NK-92 treated with Interleukin-12 subunit alpha and Interleukin-12 subunit beta, amount 100 ng/mL, for 24 hours (cell line): ENCODE results near the gene PRKACA.
"Not testable (repeated sequence)": the region's sequence is repeated elsewhere in the genome, so short reads cannot be mapped to it uniquely, and the experiment has no call there.

Source experiments
- DNase-seq: peaks from one replicate; lab custom pipeline; 2025; lab: John Stamatoyannopoulos, UW

The PRKACA gene

DNA sequence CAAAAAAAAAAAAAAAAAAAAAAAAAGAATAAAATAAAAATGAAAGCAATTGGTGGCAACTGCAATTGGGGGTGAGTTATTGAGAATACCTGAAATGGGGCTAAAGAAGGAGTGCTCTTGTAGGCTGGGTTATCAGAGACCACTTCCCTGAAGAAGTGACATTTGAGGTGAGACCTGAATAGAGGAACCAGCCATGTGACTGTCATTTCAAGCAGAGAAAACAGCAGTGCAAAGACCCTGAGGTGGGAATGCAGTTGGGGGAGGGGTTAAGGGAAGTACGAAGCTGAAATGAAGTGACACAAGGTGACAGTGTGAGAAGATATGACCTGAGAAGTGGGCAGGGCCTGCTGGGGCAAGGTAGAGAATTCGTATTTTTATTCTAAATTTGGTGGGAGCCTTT is 51.4 kb downstream of the PRKACA start:
- no peak for DNase-seq

DNA sequence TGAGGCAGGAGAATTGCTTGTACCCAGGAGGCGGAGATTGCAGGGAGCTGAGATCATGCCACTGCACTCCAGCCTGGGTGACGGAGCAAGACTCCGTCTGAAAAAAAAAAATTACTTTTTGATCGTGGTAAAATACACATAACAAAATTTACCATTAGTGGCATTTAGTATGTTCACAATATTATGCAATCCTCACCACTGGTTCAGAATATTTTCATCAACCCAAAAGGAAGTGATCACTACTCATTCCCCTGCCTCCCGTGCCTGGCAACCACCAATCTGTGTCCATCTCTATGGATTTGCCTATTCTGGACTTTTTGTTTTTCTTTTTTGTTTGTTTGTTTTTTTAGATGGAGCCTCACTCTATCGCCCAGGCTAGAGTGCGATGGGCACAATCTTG is 54.5 kb downstream of the PRKACA start:
- DNase-seq, result no peak

DNA sequence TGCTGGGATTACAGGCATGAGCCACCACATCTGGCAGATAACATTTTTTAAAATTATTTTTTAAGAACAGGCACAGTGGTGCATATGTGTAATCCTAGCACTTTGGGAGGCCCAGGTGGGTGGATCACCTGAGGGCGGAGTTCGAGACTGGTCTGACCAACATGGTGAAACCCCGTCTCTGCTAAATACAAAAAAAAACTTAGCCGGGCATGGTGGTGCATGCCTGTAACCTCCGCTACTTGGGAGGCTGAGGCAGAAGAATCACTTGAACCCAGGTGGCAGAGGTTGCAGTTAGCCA is 55.1 kb downstream of the PRKACA start:
- no peak for DNase-seq

DNA sequence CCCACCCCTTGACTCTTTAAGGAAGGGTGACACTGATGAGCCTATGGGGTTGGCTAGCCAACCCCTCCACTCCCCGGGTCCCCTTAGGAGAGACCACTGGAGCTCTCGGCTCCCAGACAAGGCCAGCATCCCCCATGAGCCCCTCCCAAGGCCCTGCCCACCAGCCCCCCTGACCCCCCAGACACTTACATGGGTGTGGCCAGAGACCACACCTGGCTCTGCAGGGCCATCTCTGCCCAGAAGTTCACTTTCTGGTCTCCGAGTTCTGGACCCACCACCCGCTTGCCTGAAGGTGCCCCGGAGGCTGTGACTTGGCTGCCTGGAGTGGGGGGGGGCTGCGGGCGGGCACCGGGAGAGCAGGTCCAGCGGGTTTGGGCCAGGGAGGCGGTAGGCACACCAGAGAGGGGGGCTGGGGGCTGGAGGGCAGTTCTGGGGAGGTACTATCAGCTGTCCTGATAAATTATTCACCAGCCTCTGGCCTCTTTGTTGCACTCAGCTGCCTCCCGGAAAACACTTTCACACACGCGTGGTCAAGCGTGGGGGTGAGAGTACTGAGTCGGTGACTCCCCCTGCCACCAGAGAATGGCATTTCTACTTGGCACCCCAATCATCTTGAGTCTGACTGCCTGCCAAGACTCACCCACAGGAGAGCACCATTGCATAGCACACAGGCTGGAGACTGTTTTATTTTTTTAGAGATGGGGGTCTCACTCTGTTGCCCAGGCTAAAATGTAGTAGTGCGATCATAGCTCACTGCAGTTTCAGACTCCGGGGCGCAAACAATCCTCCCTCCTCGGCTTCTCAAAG is 55.6 kb downstream of the PRKACA start, which contains the start of gene PALM3:
Gene PALM3, minus strand, starts transcription at position 326 of the 807 bp plus-strand sequence. Its CDS starts 96 bp downstream, at position 230.
- DNase-seq, result no peak

DNA sequence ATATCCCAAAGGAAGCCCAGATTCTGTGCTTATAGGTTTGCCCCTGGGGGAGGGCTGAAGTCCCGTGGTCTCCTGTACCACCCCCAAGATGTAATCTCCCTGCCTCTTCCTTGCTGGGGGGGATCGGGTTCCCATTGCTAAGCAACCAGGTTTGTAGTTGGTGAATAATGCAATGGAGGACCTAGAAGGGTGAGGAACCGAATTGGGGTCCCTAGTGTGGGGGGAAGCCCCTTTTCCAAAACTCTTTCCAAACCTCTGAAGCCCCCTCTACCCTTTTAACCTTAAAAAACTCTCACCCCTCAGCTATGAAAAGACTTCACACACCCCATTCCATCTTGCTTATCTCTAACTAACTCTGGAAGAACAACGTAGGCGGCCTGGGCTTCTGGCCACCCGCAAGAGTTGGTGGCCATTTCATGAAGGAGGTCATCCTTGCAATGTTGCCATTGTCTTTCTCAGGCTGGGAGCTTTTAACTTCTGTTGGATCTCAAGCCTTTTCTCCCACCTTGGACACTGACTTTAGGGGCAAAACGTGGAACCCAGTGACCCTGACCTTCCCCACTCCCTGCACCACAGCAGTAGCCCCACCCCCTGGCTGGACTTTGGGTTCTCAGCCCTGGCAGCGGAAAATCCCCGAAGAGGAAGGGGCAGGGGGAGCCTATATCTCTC is 56.3 kb downstream of the PRKACA start:
- DNase-seq, result no peak

DNA sequence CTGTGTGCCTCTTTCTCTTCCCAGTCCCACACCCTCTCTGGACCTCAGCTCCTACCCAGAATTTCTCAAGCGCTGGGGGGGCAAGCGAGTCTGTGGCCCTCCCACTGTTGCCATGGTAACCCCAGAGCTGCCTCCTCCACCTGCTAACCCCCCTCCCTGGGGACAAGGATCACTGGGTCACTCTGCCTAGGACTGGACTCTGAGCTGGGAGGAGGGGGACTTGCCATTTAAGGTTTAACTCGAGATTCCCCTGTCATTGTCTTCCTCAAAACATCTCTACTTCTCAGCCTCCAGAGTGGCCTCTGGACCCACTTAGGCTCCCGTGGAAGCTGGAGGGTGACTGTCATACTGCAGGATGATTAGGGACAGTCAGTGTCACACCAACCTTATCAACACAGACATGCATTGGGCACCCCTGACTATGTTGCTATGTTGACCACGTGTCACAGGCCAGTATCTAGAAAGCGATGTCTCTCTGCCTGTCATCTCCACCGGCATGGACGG is 57.9 kb downstream of the PRKACA start:
- DNase-seq, result no peak

DNA sequence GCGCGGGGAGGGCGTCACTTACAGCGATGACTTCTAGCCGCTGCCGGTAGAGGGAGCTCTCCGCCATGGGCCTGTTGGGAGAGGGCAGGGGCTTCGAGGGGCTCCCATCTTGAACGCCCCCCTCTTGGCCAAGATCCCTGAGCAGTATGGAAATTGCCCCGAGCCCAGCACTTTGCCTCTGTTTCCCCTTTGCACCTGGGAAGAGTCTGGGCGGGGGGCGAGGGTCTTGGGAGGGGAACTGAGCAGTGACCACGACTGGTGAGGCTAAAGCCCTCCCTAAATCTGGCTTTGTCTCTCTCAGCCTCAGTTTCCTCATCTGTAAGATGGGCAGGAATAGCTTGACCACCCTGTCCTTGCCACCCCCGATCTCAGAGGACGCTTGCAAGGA is 58.5 kb downstream of the PRKACA start:
- DNase-seq, result no peak

DNA sequence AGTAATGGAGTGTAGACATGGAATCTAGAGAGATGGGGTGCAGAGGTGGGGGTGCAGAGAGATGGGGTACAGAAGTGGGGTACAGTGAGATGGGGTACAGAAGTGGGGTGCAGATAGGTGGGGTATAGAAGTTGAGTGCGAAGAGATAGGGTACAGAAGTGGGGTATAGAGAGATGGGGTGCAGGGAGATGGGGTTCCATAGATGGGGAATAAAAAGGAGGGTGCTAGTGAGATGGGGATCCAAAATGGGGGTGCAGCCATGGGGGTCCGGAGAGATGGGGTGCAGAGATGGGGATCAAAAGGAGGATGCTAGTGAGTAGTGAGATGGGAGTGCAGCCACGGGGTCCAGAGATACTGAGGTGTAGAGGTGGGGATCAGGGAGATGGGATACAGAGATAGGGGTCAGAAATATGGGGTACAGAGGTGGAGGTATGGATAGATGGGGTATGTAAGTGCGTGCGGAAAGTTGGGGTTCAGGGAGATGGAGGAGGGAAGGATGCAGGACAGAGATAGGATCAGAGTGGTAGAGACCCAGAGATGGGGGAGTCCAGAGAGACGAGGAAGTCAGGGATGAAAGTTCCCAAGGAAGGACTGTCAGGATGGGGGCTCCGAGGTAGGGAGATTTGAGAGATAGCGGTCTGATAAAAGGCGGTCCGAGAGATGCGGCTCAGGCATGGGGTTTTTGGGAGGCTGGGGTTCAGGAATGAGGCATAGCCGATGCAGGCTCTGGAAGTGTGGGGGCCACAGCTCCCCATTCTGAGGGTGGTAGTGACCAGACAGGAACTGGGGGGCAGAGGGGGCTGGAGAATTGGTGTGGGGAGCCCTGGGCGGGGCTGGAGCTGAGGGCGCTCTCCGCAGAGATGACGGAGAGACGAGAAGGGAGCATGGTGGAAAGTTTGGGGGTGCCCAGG is 59.1 kb downstream of the PRKACA start:
- DNase-seq, result no peak

DNA sequence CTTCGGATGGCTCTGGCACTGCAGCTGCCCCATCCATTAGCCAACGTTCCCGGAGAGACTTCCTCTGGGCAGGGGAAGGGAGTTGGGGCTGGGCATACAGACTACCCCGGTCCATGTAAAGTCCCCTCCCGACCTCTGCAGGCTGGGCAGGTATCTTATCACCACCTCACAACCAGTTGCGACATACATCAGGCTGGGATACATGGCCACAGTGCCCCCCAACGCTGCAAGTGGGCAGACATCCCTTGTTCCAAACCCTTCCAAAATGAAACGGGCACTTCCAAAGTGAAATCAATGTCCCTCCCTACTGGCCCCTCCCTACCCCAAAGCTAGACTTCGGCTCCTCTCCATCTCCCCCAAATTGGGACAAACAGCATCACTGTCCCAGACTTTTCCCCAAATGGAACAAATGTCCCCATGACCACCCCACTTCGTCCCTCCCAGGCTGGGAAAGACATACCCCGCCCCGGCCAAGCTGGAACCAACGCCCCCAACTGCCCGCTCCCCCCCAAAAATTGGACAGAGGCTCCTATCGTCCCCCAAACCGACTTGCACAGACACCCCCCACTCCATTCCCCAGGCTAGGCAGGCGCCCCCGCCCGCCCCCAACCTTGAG is 60.7 kb downstream of the PRKACA start:
- no peak for DNase-seq

DNA sequence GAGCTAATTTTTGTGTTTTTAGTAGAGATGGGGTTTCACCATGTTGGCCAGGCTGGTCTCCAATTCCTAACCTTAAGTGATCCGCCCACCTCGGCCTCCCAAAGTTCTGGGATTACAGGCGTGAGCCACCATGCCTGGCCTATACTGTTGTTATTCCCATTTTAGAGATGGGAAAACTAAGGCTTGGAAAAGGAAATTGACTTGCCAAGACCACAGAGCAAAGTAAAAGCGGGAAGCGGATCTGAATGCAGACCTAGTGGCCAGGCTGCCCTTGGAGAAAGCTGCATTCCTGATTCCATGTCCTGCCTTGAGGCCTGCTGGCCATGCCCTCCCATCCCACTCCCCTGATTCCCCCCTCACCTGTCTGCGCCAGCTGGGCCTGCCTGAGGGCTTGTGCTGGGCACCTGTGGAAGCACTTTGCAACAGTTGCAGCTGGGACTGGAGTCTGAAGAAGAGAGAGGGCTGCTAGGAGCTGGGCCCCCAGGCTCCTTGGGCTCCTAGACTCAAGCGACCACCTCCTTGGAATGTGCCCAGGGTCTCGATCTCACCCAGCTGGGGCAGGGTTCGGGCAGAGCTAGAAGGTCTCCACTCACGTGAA is 61.4 kb downstream of the PRKACA start:
- DNase-seq, result no peak

DNA sequence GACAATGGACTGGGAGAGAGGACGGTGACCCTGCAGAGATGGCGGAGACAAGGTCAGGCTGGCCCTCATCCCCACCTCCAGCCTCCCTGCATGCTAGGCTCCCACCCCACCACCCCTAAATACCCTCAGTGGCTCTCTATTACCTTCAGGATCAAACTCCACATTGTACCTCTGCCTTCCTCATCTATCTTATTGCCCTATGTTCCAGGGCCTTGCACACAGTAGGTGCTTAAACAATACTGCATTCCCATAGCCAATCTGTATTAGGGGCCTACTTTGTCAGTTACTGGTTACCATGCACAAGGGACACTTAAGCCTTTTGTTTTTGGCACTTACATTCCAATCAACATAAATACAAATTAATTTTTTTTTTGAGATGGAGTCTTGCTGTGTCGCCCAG is 62.2 kb downstream of the PRKACA start:
- DNase-seq, result no peak

DNA sequence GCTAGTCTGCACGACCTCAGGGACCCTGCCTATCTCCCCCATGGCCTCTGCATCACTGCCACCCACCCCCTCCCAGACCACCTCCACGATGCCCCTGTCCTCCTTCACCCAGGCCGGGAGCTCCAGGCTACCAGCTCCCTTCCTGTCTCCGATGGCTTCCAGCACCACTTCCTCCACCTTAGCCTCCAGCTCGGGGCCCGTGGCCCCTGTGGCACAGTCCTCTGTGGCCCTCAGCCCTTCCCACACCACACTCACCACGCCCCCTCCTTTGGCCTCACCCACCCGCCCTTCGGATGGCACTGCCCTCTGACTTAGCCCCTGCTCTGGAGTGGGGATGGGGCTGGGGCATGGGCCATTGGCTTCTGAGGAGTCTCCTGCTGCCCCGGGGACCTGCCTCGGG is 62.8 kb downstream of the PRKACA start:
- no peak for DNase-seq

DNA sequence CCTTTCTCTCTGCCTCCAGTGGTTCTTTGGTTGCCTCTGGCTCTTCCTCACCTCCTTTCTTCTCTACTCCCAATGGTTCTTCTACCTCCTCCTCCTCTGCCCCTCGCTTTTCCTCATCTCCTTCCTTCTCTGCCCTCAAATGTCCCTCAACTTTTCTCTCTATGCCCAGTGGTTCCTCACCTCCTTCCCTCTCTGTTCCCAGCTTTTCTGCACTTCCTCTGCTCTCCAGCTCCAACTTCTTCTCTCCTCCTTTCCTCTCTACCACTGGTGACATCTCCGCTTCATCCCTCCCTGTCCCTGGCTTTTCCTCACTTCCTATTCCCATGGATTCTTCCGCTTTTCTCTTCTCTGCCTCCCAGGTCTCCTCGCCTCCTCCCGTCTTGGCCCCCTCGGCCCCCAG is 63.5 kb downstream of the PRKACA start:
- no peak for DNase-seq

DNA sequence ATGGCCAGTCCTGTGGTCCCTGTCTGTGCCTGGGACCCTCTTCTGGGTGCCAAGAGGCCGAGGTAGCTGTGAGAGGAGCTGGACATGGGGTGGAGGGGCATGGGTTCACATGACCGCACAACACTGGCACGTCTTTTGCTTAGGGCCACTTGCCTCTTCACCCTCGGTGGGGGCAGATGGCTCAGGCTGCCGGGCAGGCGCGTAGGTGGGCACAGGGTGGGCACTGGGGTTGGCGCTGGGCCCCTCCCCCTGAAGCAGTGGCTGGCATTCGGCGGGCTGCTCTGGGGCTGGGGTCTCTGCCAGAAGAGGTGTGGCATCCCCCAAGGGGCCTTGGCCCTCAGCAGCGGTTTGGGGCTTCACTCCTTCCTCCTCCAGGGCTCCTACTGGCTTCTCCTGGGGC is 64.1 kb downstream of the PRKACA start:
- DNase-seq, result no peak

DNA sequence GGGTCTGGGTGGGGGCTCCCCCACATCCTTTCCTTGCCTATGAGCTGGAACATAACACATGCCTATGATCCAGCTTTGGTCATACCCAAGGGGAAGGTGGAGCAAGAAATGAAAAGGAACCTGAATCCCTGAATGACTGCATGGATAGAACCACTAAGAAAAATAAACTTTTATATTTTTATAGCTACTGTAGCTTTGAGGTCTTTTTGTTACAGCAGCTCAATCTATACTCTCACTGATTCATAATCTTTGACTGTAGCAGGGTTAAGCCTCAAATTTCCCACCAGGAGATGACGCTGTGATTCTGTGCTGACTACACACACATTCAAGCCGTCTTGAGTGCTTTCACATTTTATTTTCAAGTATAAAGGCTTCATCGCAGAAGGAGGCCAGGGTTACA is 64.5 kb downstream of the PRKACA start:
- no peak for DNase-seq

DNA sequence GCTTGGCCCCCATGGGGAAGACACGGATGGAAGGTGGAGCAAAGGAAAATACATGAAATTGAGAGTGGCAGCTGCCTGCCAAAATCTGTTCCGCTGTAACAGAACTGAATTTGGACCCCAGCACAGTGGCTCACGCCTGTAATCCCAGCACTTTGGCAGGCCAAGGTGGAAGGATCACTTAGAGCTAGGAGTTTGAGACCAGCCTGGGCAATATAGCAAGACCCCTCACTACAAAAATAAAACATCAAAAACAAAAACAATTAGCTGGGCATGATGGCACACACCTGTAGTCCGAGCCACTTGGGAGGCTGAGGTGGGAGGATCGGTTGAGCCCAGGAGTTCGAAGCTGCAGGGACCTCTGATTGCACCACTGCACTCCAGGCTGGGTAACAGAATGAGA is 65.1 kb downstream of the PRKACA start:
- DNase-seq, result no peak

DNA sequence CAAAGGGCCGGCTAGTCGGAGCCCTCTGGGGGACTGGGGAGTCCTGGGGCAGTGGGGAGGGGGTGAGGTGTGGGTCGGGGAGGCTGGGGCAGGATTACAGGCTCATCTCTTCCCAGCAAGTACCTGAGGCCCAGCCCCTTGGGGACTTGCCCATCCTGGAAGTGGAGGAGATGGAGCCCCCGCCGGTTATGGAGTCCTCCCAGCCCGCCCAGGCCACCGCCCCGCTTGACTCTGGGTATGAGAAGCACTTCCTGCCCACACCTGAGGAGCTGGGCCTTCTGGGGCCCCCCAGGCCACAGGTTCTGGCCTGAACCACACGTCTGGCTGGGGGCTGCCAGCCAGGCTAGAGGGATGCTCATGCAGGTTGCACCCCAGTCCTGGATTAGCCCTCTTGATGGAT is 65.6 kb downstream of the PRKACA start:
- DNase-seq, result no peak

DNA sequence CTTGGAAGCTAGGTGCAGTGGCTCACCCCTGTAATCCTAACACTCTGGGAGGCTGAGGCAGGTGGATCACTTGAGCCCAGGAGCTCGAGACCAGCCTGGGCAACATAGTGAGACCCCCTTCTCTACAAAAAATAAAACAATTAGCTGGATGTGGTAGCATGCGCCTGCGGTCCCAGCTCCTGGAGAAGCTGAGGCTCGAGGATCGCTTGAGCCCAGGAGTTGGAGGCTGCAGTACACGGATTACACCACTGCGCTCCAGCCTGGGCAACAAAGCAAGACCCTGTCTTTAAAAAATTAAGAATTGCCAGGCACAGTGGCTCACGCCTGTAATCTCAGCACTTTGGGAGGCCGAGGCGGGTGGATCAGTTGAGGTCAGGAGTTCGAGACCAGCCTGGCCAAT is 66.6 kb downstream of the PRKACA start:
- not testable (repeated sequence) for DNase-seq

DNA sequence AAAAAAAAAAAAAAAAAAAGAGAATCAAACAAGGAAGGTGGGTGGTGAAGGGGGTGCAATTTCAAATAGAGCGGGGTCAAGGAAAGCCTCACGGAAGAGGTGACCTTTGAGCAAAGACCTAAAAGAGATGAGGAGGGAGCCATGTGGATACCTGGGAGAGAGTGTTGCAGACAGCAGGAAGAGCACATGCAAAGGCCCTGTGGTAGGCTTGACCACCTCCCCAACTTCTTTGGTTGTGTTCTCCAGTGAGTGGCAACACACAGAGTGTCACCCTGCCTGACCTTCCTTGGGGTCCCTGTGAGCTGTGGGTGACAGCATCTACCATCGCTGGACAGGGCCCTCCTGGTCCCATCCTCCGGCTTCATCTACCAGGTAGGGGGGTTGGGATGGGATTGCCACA is 67.0 kb downstream of the PRKACA start:
- DNase-seq, result no peak

DNA sequence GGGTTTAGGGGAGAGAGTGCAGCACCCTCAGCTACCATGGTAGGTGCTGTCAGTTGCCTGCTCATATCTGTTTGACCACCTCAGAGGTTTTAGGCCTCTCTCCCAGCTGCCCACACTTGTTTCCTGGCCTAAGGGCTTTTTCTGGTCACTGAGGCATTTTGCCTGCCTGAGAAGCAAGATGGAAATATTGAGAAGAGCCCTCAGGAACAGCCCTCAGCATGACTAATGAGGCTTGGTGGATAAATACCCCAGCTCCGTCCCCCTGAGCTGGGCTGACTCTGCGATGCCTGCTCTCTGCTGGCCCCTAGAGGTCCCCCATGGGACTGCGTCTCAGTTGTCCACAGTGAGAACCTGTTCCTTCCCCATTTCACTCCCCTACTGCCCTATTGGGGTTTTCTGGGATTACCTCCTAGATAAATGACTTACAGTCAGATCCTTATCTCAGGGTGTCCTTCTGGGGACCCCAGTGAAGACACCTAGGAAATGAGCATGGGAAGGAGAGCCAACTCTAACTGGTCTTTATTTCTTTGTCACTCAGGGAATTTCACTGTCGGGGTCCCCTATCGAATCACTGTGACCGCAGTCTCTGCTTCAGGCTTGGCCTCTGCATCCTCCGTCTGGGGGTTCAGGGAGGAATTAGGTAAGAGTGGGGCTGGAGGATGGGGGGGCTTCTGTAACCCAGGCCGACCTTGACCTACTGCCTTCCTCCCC is 69.0 kb downstream of the PRKACA start:
- peak; percentile 26 for DNase-seq

DNA sequence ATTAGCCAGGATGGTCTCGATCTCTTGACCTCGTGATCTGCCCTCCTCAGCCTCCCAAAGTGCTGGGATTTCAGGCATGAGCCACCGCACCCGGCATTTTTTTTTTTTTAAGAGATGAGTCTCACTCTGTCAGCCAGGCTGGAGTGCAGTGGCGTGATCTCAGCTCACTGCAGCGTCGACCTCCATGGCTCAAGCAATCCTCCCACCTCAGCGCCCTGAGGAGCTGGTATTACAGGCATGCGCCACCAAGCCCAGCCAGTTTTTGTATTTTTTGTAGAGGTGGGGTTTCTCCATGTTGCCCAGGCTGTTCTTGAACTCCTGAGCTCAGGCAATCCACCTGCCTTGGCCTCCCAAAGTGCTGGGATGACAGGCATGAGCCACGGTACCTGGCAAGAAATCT is 69.7 kb downstream of the PRKACA start:
- DNase-seq, result not testable (repeated sequence)
